Panc1 (cell line): ENCODE measurements around the gene ZIC4. TPM values are rescaled to one million over a fixed set of nuclear protein-coding genes. Genes with fewer than 3 reads are reported as not detected.

Experiments
- ATAC-seq: fragments of 200-7000 bp; cut with Tn5 transposase; 2 replicates; pipeline ENCODE4 v1.9.1; 2020; ENCODE audit warnings: mild to moderate bottlenecking, moderate library complexity
- BruUV-seq: library from RNA; stranded (reverse); fragments of 400-500 nt; replicated peaks from 2 replicates; lab custom pipeline; 2021; lab: Mats Ljungman, UMichigan
- CTCF ChIA-PET: fragments of 300-600 bp; sonication (Branson Sonifier 250); formaldehyde crosslinking; loops from one replicate; lab custom pipeline; 2022; ENCODE audit warnings: antibody characterized with exemption; lab: Charles Lee
- POLR2A ChIA-PET: fragments of 300-600 bp; sonication (Branson Sonifier 250); formaldehyde crosslinking; loops from one replicate; lab custom pipeline; 2022; ENCODE audit warnings: antibody characterized with exemption; lab: Charles Lee
- DNase-seq: peaks from one replicate; pipeline ENCODE4 v3.0.0-alpha.2; 2010; ENCODE audit warnings: low read depth, low spot score
- H3K27ac ChIP-seq: 2 replicates; pipeline ENCODE4 v1.5.1; 2011; ENCODE audit warnings: mild to moderate bottlenecking, low read length, inconsistent platforms
- H3K27me3 ChIP-seq: fragments of 200-500 bp; sonication (Bioruptor generic); 2 replicates; pipeline ENCODE4 v1.6.0; 2014; ENCODE audit warnings: low read length, inconsistent platforms; ENCODE audit not compliant: control insufficient read depth, insufficient read depth
- H3K36me3 ChIP-seq: fragments of 200-500 bp; sonication (Bioruptor generic); 2 replicates; pipeline ENCODE4 v1.5.1; 2014; ENCODE audit warnings: inconsistent platforms, mild to moderate bottlenecking, low read length, moderate library complexity; ENCODE audit not compliant: control insufficient read depth, insufficient read depth
- H3K4me1 ChIP-seq: 2 replicates; pipeline ENCODE4 v1.5.1; 2011; ENCODE audit warnings: inconsistent platforms, mild to moderate bottlenecking, low read length, moderate library complexity; ENCODE audit not compliant: control insufficient read depth, insufficient read depth
- H3K4me3 ChIP-seq, 2 experiments: 2 replicates each; pipeline ENCODE4 v1.5.1; 2011 to 2012; ENCODE audit warnings: low read depth in 2 of 2, low read length in 2 of 2, mild to moderate bottlenecking in 2 of 2, inconsistent platforms in 1 of 2, moderate library complexity in 1 of 2
- H3K9me3 ChIP-seq: fragments of 200-500 bp; sonication (Bioruptor generic); 2 replicates; pipeline ENCODE4 v1.5.1; 2014; ENCODE audit warnings: low read depth, mild to moderate bottlenecking, inconsistent platforms, low read length, moderate library complexity; ENCODE audit not compliant: control insufficient read depth, insufficient read depth
- CTCF ChIP-seq: fragments of 450-650 bp; IDR thresholded peaks from 2 replicates; pipeline ENCODE4 v1.5.1; 2017; ENCODE audit warnings: mild to moderate bottlenecking
- POLR2AphosphoS5 ChIP-seq: IDR thresholded peaks from 2 replicates; pipeline ENCODE4 v1.6.1; 2012; ENCODE audit warnings: mild to moderate bottlenecking, low read depth, low read length, moderate library complexity
- REST ChIP-seq, 2 experiments: IDR thresholded peaks; 2 replicates each; pipeline ENCODE4 v1.6.1; 2011 to 2012; ENCODE audit warnings: low read depth in 2 of 2, control low read depth in 1 of 2, low read length in 1 of 2, mild to moderate bottlenecking in 1 of 2, moderate library complexity in 1 of 2; ENCODE audit not compliant: insufficient read depth in 1 of 2
- SIN3A ChIP-seq: IDR thresholded peaks from 2 replicates; pipeline ENCODE4 v1.6.1; 2012; ENCODE audit warnings: low read depth, mild to moderate bottlenecking, low read length, moderate library complexity, borderline replicate concordance; ENCODE audit not compliant: insufficient read depth
- TCF7L2 ChIP-seq: IDR thresholded peaks from 2 replicates; pipeline ENCODE4 v1.6.1; 2011; ENCODE audit warnings: mild to moderate bottlenecking, low read depth, low read length, inconsistent platforms
- in situ Hi-C: cut with HindIII; loops from 2 replicates; pipeline ENCODE4 v1.10.0; 2016; ENCODE audit warnings: low sequenced_read_pairs, low pct_unique_long_range_greater_than_20kb
- intact Hi-C: fragments of 100-400 bp; cut with micrococcal nuclease; formaldehyde crosslinking; loops from one replicate; pipeline ENCODE4 v1.10.0; 2022; ENCODE audit not compliant: unreplicated experiment
- total RNA-seq: library from RNA; stranded (reverse); gene quantifications from one replicate; pipeline ENCODE4 v1.2.1, GENCODE V29; 2021; ENCODE audit not compliant: unreplicated experiment

ZIC4 gene
- total RNA-seq, 1 experiment from 2014 or later = not detected

- ATAC-seq (no peak), DNase-seq (no peak)
- ChIA-PET POLR2A (no interaction called here), CTCF (no interaction called here)
- no TSS peak for BruUV-seq
- Histone ChIP-seq H3K4me3 (no peak overlapping the region), H3K27me3 (no peaks in the 10 kb centered on the region), H3K9me3 (0 out of 2 replicates have a peak, but pooled peaks cover 2% of the 10 kb centered on the region), H3K4me1 (no peaks in the 10 kb centered on the region), H3K27ac (no peak overlapping the region), H3K36me3 (no peaks in the 10 kb centered on the region)
- TF ChIP-seq SIN3A (no peak), REST (IDR thresholded peaks at IDR 0.05; ENCODE audit: insufficient read depth in 1 of 2, low read depth in 2 of 2, low read length in 1 of 2) (no peak), CTCF (no peak)
- intact Hi-C loops (no loop called here), in situ Hi-C loops (no loop called here)
Observed at GRCh38 chr3:147397875-147398812, 8.2 kb downstream of the ZIC4 start.

GRCh38 chr3:147397155-147397874 is 9.0 kb downstream of the ZIC4 start:
- Histone ChIP-seq H3K27me3 (no peaks in the 10 kb centered on the region), H3K36me3 (no peaks in the 10 kb centered on the region), H3K4me3 (no peak overlapping the region), H3K4me1 (no peaks in the 10 kb centered on the region), H3K9me3 (0 out of 2 replicates have a peak, but pooled peaks cover 2% of the 10 kb centered on the region), H3K27ac (no peak overlapping the region)
- ChIA-PET CTCF (no interaction called here), POLR2A (no interaction called here)
- in situ Hi-C loops = no loop called here
- DNase-seq (no peak), ATAC-seq (no peak)
- intact Hi-C loops = no loop called here
- no TSS peak for BruUV-seq
- TF ChIP-seq TCF7L2 (no peak), CTCF (no peak), SIN3A (no peak), POLR2AphosphoS5 (no peak), REST (IDR thresholded peaks at IDR 0.05; ENCODE audit: insufficient read depth in 1 of 2, low read depth in 2 of 2, low read length in 1 of 2) (no peak)
